Keratinocyte (primary cell): Measurements from ENCODE around the gene AHNAK. TPM values are rescaled to one million over a fixed set of nuclear protein-coding genes. Genes with fewer than 3 reads are reported as not detected.
A peak's percentile ranks its signal among the peaks of the same experiment; 100 is the strongest.
"Not testable (repeated sequence)": the region's sequence is repeated elsewhere in the genome, so short reads cannot be mapped to it uniquely, and the experiment has no call there.

Source experiments
- DNase-seq: peaks from one replicate; pipeline ENCODE4 v3.0.0-alpha.2; 2011; ENCODE audit warnings: low read depth, missing footprints, low spot score
- FAIRE-seq: peaks from 2 replicates; lab custom pipeline; 2011; peaks lifted over from hg19 to GRCh38; lab: Jason Lieb, UNC
- H2AFZ ChIP-seq: 2 replicates; pipeline ENCODE4 v1.6.0; 2012; ENCODE audit warnings: low read length, control low read depth, inconsistent platforms; ENCODE audit not compliant: control insufficient read depth
- H3K27ac ChIP-seq: 2 replicates; pipeline ENCODE4 v1.5.1; 2011; ENCODE audit warnings: low read length; ENCODE audit not compliant: control insufficient read depth, insufficient read depth
- H3K27me3 ChIP-seq: 3 replicates; pipeline ENCODE4 v1.6.0; 2011; ENCODE audit warnings: low read length; ENCODE audit not compliant: control insufficient read depth, insufficient read depth; ENCODE audit errors: extremely low read depth
- H3K36me3 ChIP-seq, 2 experiments: 2 replicates in 1 of 2; 3 replicates in 1 of 2; pipeline ENCODE4 v1.5.1; 2011; ENCODE audit warnings: low read length in 2 of 2, mild to moderate bottlenecking in 1 of 2; ENCODE audit not compliant: control insufficient read depth in 2 of 2, insufficient read depth in 2 of 2; ENCODE audit errors: extremely low read depth in 1 of 2
- H3K4me1 ChIP-seq: 3 replicates; pipeline ENCODE4 v1.5.1; 2011; ENCODE audit warnings: low read length; ENCODE audit not compliant: control insufficient read depth, insufficient read depth; ENCODE audit errors: extremely low read depth
- H3K4me2 ChIP-seq: 3 replicates; pipeline ENCODE4 v1.6.0; 2011; ENCODE audit warnings: low read depth, low read length; ENCODE audit not compliant: control insufficient read depth, insufficient read depth; ENCODE audit errors: extremely low read depth
- H3K4me3 ChIP-seq, 3 experiments: fragments of 200-600 bp in 1 of 3; sonication (generic) in 1 of 3; 2 replicates in 2 of 3; 3 replicates in 1 of 3; pipeline ENCODE4 v1.5.1; 2011 to 2016; ENCODE audit warnings: low read length in 3 of 3, mild to moderate bottlenecking in 3 of 3, control low read depth in 2 of 3, inconsistent platforms in 1 of 3, low read depth in 1 of 3, mixed read lengths in 1 of 3, mixed run types in 1 of 3, moderate library complexity in 1 of 3; ENCODE audit not compliant: control insufficient read depth in 2 of 3, insufficient read depth in 2 of 3; ENCODE audit errors: extremely low read depth in 1 of 3
- H3K79me2 ChIP-seq: 2 replicates; pipeline ENCODE4 v1.6.0; 2012; ENCODE audit warnings: low read length; ENCODE audit not compliant: control insufficient read depth, insufficient read depth
- H3K9ac ChIP-seq: 3 replicates; pipeline ENCODE4 v1.6.0; 2011; ENCODE audit warnings: low read length; ENCODE audit not compliant: control insufficient read depth, insufficient read depth; ENCODE audit errors: extremely low read depth
- H3K9me1 ChIP-seq: 3 replicates; pipeline ENCODE4 v1.6.0; 2011; ENCODE audit warnings: low read length; ENCODE audit not compliant: control insufficient read depth, insufficient read depth; ENCODE audit errors: extremely low read depth
- H3K9me3 ChIP-seq: 2 replicates; pipeline ENCODE4 v1.5.1; 2012; ENCODE audit warnings: low read depth, low read length; ENCODE audit not compliant: control insufficient read depth
- H4K20me1 ChIP-seq: 3 replicates; pipeline ENCODE4 v1.6.0; 2011; ENCODE audit warnings: low read length; ENCODE audit not compliant: control insufficient read depth, insufficient read depth; ENCODE audit errors: extremely low read depth
- CTCF ChIP-seq, 3 experiments: IDR thresholded peaks in 1 of 3; conservative IDR thresholded peaks in 1 of 3; optimal IDR thresholded peaks in 1 of 3; 2 replicates in 2 of 3; 3 replicates in 1 of 3; pipeline versions ENCODE3 to v1.5.1; 2011; ENCODE audit warnings: low read length in 3 of 3, mild to moderate bottlenecking in 3 of 3, moderate library complexity in 2 of 3, control low read depth in 1 of 3, inconsistent platforms in 1 of 3; ENCODE audit not compliant: insufficient read depth in 2 of 3; ENCODE audit errors: extremely low read depth in 1 of 3
- EZH2 ChIP-seq: IDR thresholded peaks from one replicate; pipeline ENCODE4 v1.6.1; 2012; ENCODE audit warnings: inconsistent platforms, mild to moderate bottlenecking, low read length, moderate library complexity
- dilution Hi-C: fragments of 300-500 bp; cut with MboI; formaldehyde crosslinking; loops from one replicate; pipeline ENCODE4 v1.7.0; 2020; ENCODE audit warnings: low sequenced_read_pairs; ENCODE audit not compliant: extremely low pct_ligation_motif_present
- polyA plus RNA-seq, 5 experiments: library from polyadenylated mRNA; depleted of rRNA in 3 of 5; stranded (reverse) in 3 of 5; stranded (forward) in 1 of 5; unstranded in 1 of 5; fragments of >200 nt; gene quantifications; 1 replicate in 1 of 5; 2 replicates in 3 of 5; 3 replicates in 1 of 5; pipeline versions ENCODE4 v1.2.1 to v1.2.3, GENCODE V29; 2011 to 2012; ENCODE audit warnings: missing spikeins in 2 of 5, low read depth in 1 of 5, low replicate concordance in 1 of 5

Gene AHNAK
- polyA plus RNA-seq, 1 donor (not counting 4 experiments of a cell fraction or from before 2014, with no cell fraction given): 220 TPM

GRCh38 chr11:62560566-62561103 is 14.0 kb upstream of the AHNAK start:
- H3K27me3 ChIP-seq: no peaks in the 10 kb centered on the region
- no peak overlapping the region for H2AFZ ChIP-seq
- H3K4me2 ChIP-seq: peak overlapping the region; percentile 67
- H3K4me1 ChIP-seq: peaks cover 68% of the 10 kb centered on the region
- H3K9me1 ChIP-seq: no peaks in the 10 kb centered on the region
- no peaks in the 10 kb centered on the region for H3K9me3 ChIP-seq
- peaks cover 13% of the 10 kb centered on the region for H4K20me1 ChIP-seq
- DNase-seq (peak; percentile 98), FAIRE-seq (peak; percentile 89)
- peaks cover 13 to 35% of the 10 kb centered on the region in 2 experiments for H3K36me3 ChIP-seq
- H3K4me3 ChIP-seq: peak overlapping the region in 2 of 3 experiments; percentile 8 to 21
- H3K27ac ChIP-seq: peak overlapping the region; percentile 81
- peak overlapping the region; percentile 24 for H3K9ac ChIP-seq
- peak; percentile 88 to 98 (median 93) for TF ChIP-seq CTCF (optimal IDR thresholded peaks at IDR 0.05 in 1 of 3, IDR thresholded peaks at IDR 0.05 in 1 of 3, conservative IDR thresholded peaks at IDR 0.05 in 1 of 3; ENCODE audit: extremely low read depth in 1 of 3, insufficient read depth in 2 of 3, low read length in 3 of 3)
- no peak for TF ChIP-seq EZH2
- H3K79me2 ChIP-seq: peaks cover 26% of the 10 kb centered on the region
- dilution Hi-C loops: no loop called here

GRCh38 chr11:62559626-62560025 is 13.0 kb upstream of the AHNAK start:
- Histone ChIP-seq H3K4me1 (peaks cover 78% of the 10 kb centered on the region), H3K36me3 (peaks cover 13 to 32% of the 10 kb centered on the region in 2 experiments), H3K79me2 (peaks cover 16% of the 10 kb centered on the region), H4K20me1 (peaks cover 13% of the 10 kb centered on the region), H3K27ac (peak overlapping the region; percentile 49), H3K4me2 (peak overlapping the region; percentile 67)
- DNase-seq, H3K9me3 ChIP-seq, H3K4me3 ChIP-seq, H3K27me3 ChIP-seq, H3K9ac ChIP-seq, FAIRE-seq, dilution Hi-C loops, H3K9me1 ChIP-seq, H2AFZ ChIP-seq: not testable (repeated sequence)

- Histone ChIP-seq H3K9me3 (no peaks in the 10 kb centered on the region), H3K4me3 (no peak overlapping the region), H3K36me3 (peaks cover 13 to 32% of the 10 kb centered on the region in 2 experiments), H3K9me1 (peaks cover 2% of the 10 kb centered on the region), H3K27me3 (no peaks in the 10 kb centered on the region), H3K79me2 (peaks cover 16% of the 10 kb centered on the region), H3K4me1 (peaks cover 82% of the 10 kb centered on the region), H3K27ac (peak overlapping the region; percentile 49), H3K9ac (no peak overlapping the region), H4K20me1 (peaks cover 13% of the 10 kb centered on the region), H2AFZ (no peak overlapping the region), H3K4me2 (no peak overlapping the region)
- dilution Hi-C loops: no loop called here
- FAIRE-seq (no peak), DNase-seq (no peak)
- TF ChIP-seq EZH2 (no peak), CTCF (optimal IDR thresholded peaks at IDR 0.05 in 1 of 3, IDR thresholded peaks at IDR 0.05 in 1 of 3, conservative IDR thresholded peaks at IDR 0.05 in 1 of 3; ENCODE audit: extremely low read depth in 1 of 3, insufficient read depth in 2 of 3, low read length in 3 of 3) (no peak)
Observed at GRCh38 chr11:62559204-62559603, 12.6 kb upstream of the AHNAK start.
